Thyroid gland (tissue), 4 donors: Measurements from ENCODE around the gene C4B. TPM values are rescaled to one million over a fixed set of nuclear protein-coding genes. Genes with fewer than 3 reads are reported as not detected.

Experiments
- DNase-seq, 2 donors: peaks; one replicate each; pipeline ENCODE4 v3.0.0-alpha.2; 2019
- H3K27ac ChIP-seq, 3 donors: fragments of 200-600 bp; sonication (generic); 1 replicate in 2 of 3; 2 replicates in 1 of 3; pipeline ENCODE4 v1.5.1; 2016 to 2019; ENCODE audit warnings: mild to moderate bottlenecking in 1 of 3, moderate library complexity in 1 of 3
- H3K27me3 ChIP-seq: fragments of 200-600 bp; sonication (generic); one replicate; pipeline ENCODE4 v1.5.1; 2019
- H3K36me3 ChIP-seq, 2 donors: fragments of 200-600 bp; sonication (generic); one replicate each; pipeline ENCODE4 v1.5.1; 2016 to 2019
- H3K4me1 ChIP-seq, 2 donors: fragments of 200-600 bp; sonication (generic); one replicate each; pipeline ENCODE4 v1.5.1; 2017 to 2019
- H3K4me3 ChIP-seq, 3 donors: fragments of 200-600 bp; sonication (generic); replicated peaks in 1 of 3; 1 replicate in 2 of 3; 2 replicates in 1 of 3; pipeline ENCODE4 v1.5.1; 2016; ENCODE audit warnings: mild to moderate bottlenecking in 1 of 3
- H3K9me3 ChIP-seq: fragments of 200-600 bp; sonication (generic); one replicate; pipeline ENCODE4 v1.5.1; 2017
- CTCF ChIP-seq, 6 experiments: fragments of 200-600 bp in 3 of 6; fragments of 450-650 bp in 3 of 6; sonication (generic) in 3 of 6; IDR thresholded peaks; one replicate each; pipeline ENCODE4 v1.5.1; 2016 to 2019; ENCODE audit warnings: antibody characterized with exemption in 6 of 6, mild to moderate bottlenecking in 2 of 6, inconsistent platforms in 1 of 6, moderate library complexity in 1 of 6
- POLR2A ChIP-seq, 2 donors: fragments of 450-650 bp; IDR thresholded peaks; one replicate each; pipeline ENCODE4 v1.6.1; 2017; ENCODE audit warnings: antibody characterized with exemption in 2 of 2, mild to moderate bottlenecking in 2 of 2, moderate library complexity in 1 of 2
- WGBS, 2 donors: methylation state at CpG; one replicate each; pipeline ENCODE4 v1.1.5; 2017; 5-methylcytosine and 5-hydroxymethylcytosine counted together
- intact Hi-C: fragments of 100-400 bp; cut with DNase I; formaldehyde crosslinking; loops from one replicate; pipeline ENCODE4 v1.15.1; 2023
- total RNA-seq, 4 donors: library from RNA; depleted of rRNA; stranded (reverse); fragments of >200 nt; gene quantifications; one replicate each; pipeline ENCODE4 v1.2.3, GENCODE V29; 2016

The C4B gene
- total RNA-seq, 4 donors from 2014 or later: 233 to 370 (median 285) TPM

- TF ChIP-seq POLR2A (IDR thresholded peaks at IDR 0.05): no peak
- no peak for TF ChIP-seq CTCF (IDR thresholded peaks at IDR 0.05)
- no peaks in the 10 kb centered on the region for H3K9me3 ChIP-seq
- H3K4me3 ChIP-seq: no peak overlapping the region
- no peak for DNase-seq
- H3K27me3 ChIP-seq: no peaks in the 10 kb centered on the region
- intact Hi-C loops: no loop called here
- H3K27ac ChIP-seq: no peak overlapping the region
- no peaks in the 10 kb centered on the region for H3K4me1 ChIP-seq
- H3K36me3 ChIP-seq: peaks cover 0 to 3% of the 10 kb centered on the region in 2 donors
- WGBS, 2 donors: 90 to 91% methylated on average over 10 of the region's 10 CpGs
These were observed 59.0 kb downstream of the C4B start for GRCh38 chr6:32073613-32074012.

DNA sequence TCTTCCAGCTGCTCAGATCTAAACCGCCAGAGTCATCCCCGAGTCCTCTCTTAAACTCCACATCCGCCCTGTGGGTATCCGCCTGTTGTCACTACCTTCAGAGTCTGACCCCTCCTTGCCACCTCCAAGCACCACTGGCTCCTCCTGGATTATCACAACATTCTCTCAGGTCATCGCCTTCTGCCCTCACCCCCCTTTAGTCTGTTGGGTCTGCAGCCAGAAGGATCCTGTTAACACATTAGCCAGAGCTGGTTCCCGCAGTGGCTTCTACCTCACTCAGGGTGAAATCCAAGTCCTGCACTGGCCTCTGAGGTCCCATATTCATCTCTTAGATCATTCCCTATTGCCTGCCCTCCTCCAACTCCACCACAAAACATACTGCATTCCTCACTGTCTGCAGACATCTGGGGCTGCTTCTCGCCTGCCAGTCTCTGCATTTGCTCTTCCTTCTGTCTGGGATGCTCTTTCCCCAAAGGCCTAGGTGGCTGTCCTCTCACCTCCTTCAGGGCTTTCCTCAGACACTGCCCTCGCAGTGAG, 60.5 kb downstream of the C4B start:
- peaks cover 0 to 3% of the 10 kb centered on the region in 2 donors for H3K36me3 ChIP-seq
- DNase-seq: no peak
- no peaks in the 10 kb centered on the region for H3K27me3 ChIP-seq
- intact Hi-C loops: no loop called here
- 85 to 87% methylated on average over 8 of the region's 8 CpGs for WGBS, 2 donors
- no peak overlapping the region for H3K27ac ChIP-seq
- H3K4me1 ChIP-seq: no peaks in the 10 kb centered on the region
- no peak for TF ChIP-seq CTCF (IDR thresholded peaks at IDR 0.05)
- TF ChIP-seq POLR2A (IDR thresholded peaks at IDR 0.05): no peak
- no peak overlapping the region for H3K4me3 ChIP-seq
- no peaks in the 10 kb centered on the region for H3K9me3 ChIP-seq

DNA sequence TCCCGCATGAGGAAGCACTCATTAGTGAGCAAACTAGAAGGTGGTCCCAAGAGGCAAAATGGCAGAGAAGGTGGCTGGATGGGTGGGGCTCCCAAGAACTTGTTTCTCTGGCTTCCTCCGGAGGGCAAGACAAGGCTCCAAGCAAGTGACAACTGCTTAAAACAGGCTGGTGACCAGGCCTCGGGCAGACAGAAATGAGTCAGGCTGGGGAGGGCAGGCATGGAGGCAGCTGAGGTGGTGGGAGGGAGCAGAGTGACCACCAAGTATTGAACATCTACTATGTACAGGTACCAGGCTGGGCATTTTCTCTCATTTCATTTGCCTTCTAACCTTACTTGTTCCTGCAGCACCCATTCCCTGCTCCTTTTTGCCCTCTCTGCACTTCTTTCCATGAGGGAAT, 61.2 kb downstream of the C4B start:
- intact Hi-C loops: no loop called here
- H3K36me3 ChIP-seq: peaks cover 0 to 3% of the 10 kb centered on the region in 2 donors

DNA sequence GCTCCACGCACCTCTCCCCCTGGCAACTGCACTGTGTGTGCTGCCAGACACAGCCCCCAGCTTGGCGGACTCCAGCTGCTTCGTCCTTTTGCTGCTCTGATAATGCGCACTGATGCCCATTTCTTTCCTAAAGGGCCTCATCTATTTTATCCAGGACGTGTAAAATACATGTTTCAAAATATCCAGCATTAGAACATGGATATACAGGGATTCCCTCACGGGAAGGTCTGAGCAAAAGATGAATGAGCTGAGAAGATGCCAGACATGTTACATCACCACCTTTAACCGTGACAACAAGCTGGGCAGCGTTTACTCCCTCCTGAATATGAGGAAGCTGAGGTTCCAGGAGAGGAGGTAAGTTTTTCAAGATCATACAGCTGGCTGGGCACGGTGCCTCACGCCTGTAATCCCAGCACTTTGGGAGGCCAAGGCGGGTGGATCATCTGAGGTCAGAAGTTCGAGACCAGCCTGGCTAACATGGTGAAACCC, 61.8 kb downstream of the C4B start:
- no peak for TF ChIP-seq CTCF (IDR thresholded peaks at IDR 0.05)
- TF ChIP-seq POLR2A (IDR thresholded peaks at IDR 0.05): no peak
- Histone ChIP-seq H3K4me1 (peaks cover 0 to 1% of the 10 kb centered on the region in 2 donors), H3K27ac (no peak overlapping the region), H3K27me3 (no peaks in the 10 kb centered on the region), H3K36me3 (peaks cover 0 to 3% of the 10 kb centered on the region in 2 donors), H3K4me3 (no peak overlapping the region), H3K9me3 (no peaks in the 10 kb centered on the region)
- intact Hi-C loops: no loop called here
- 73 to 76% methylated on average over 12 of the region's 12 CpGs for WGBS, 2 donors
- DNase-seq: no peak

More for the DNA sequence above, 61.2 kb downstream of the C4B start:
- no peak overlapping the region for H3K27ac ChIP-seq
- WGBS, 2 donors: 79 to 81% methylated on average over 3 of the region's 3 CpGs
- no peak for DNase-seq
- no peaks in the 10 kb centered on the region for H3K4me1 ChIP-seq
- H3K9me3 ChIP-seq: no peaks in the 10 kb centered on the region
- no peak overlapping the region for H3K4me3 ChIP-seq
- H3K27me3 ChIP-seq: no peaks in the 10 kb centered on the region
- TF ChIP-seq POLR2A (IDR thresholded peaks at IDR 0.05) (no peak), CTCF (IDR thresholded peaks at IDR 0.05) (no peak)

- Histone ChIP-seq H3K27me3 (no peaks in the 10 kb centered on the region), H3K9me3 (no peaks in the 10 kb centered on the region), H3K4me1 (peaks cover 0 to 10% of the 10 kb centered on the region in 2 donors), H3K4me3 (no peak overlapping the region), H3K36me3 (no peaks in the 10 kb centered on the region), H3K27ac (no peak overlapping the region)
- intact Hi-C loops: no loop called here
- no peak for DNase-seq
- WGBS, 2 donors: 70 to 73% methylated on average over 7 of the region's 7 CpGs
- no peak for TF ChIP-seq CTCF (IDR thresholded peaks at IDR 0.05)
These were observed 65.1 kb downstream of the C4B start for GRCh38 chr6:32079566-32080290.
